ENCODE measurements around the gene SERP2. TPM values are rescaled to one million over a fixed set of nuclear protein-coding genes. Genes with fewer than 3 reads are reported as not detected.

Gene SERP2
- total and polyA plus RNA-seq, 9 of the 15 experiments (the other 6 are each of a cell fraction or from before 2014, with no cell fraction given): 0.13 TPM; not detected in 8

GRCh38 chr13:44347301-44347700 lies 26.3 kb upstream of the SERP2 start:
- no peaks in the 10 kb centered on the region for H3K27me3 ChIP-seq (ENCODE audit: control insufficient read depth in 2 of 2, insufficient read depth in 2 of 2, low read length in 2 of 2)
- no peaks in the 10 kb centered on the region for H3K9me3 ChIP-seq (replicated peaks; ENCODE audit: control insufficient read depth, insufficient read depth, low read depth, low read length)
- DNase-seq (ENCODE audit: extremely low read depth in 1 of 4, low spot score in 3 of 4) (no peak), ATAC-seq (no peak), FAIRE-seq (no peak)
- POLR2A ChIA-PET: interaction anchor here (0.6 to 1.2 kb wide), 2 partner anchors 8 to 16 kb away, joined by 3 to 5 read pairs; no protein-coding TSS in a partner anchor
- no peak overlapping the region for H2AFZ ChIP-seq (ENCODE audit: low read depth, low read length)
- H3K4me2 ChIP-seq (ENCODE audit: insufficient read depth, low read length): no peak overlapping the region
- H3K4me1 ChIP-seq (replicated peaks in 1 of 2; ENCODE audit: control insufficient read depth in 2 of 2, insufficient read depth in 2 of 2, low read length in 2 of 2): peaks cover 0 to 3% of the 10 kb centered on the region in 2 experiments; a peak in 1 of 5 replicates
- CTCF ChIA-PET (ENCODE audit: low intra/inter-chr PET ratio): no interaction called here
- no TSS peak for BruUV-seq (replicated peaks)
- H3K36me3 ChIP-seq (ENCODE audit: control insufficient read depth, insufficient read depth, low read length): no peaks in the 10 kb centered on the region
- no peak overlapping the region for H3K9ac ChIP-seq (ENCODE audit: insufficient read depth in 1 of 2, low read depth in 2 of 2, low read length in 2 of 2)
- in situ Hi-C loops (cut with MboI) (no loop called here), intact Hi-C loops (cut with micrococcal nuclease) (no loop called here)
- H3K79me2 ChIP-seq (ENCODE audit: control insufficient read depth, insufficient read depth, low read length): no peaks in the 10 kb centered on the region
- H3K9me1 ChIP-seq (ENCODE audit: control insufficient read depth, insufficient read depth, low read length): no peaks in the 10 kb centered on the region
- no peaks in the 10 kb centered on the region for H4K20me1 ChIP-seq (replicated peaks; ENCODE audit: control insufficient read depth, insufficient read depth, low read length)
- TF ChIP-seq DIDO1 (tag; IDR thresholded peaks at IDR 0.05; ENCODE audit: low read depth) (no peak), ZBTB9 (CRISPR knock-in tag; IDR thresholded peaks at IDR 0.05) (no peak), ZBTB8A (IDR thresholded peaks at IDR 0.05; ENCODE audit: partially characterized antibody) (no peak), ZNF79 (CRISPR knock-in tag; IDR thresholded peaks at IDR 0.05; ENCODE audit: low read depth) (no peak)
- H3K4me3 ChIP-seq: no peak overlapping the region
- 20% methylated on average over 1 of the region's 2 CpGs for WGBS (ENCODE audit: insufficient coverage, low coverage, missing lambda C conversion rate)
- H3K27ac ChIP-seq (ENCODE audit: extremely low read depth, low read depth, low read length): no peak overlapping the region

GRCh38 chr13:44347949-44348348 lies 25.7 kb upstream of the SERP2 start:
- intact Hi-C loops (cut with micrococcal nuclease): no loop called here

More at GRCh38 chr13:44347949-44348348, 25.7 kb upstream of the SERP2 start:
- Histone ChIP-seq H3K79me2 (ENCODE audit: control insufficient read depth, insufficient read depth, low read length) (no peaks in the 10 kb centered on the region), H3K27me3 (ENCODE audit: control insufficient read depth in 2 of 2, insufficient read depth in 2 of 2, low read length in 2 of 2) (no peaks in the 10 kb centered on the region), H3K9me3 (replicated peaks; ENCODE audit: control insufficient read depth, insufficient read depth, low read depth, low read length) (no peaks in the 10 kb centered on the region), H3K36me3 (ENCODE audit: control insufficient read depth, insufficient read depth, low read length) (no peaks in the 10 kb centered on the region), H3K4me3 (no peak overlapping the region), H4K20me1 (replicated peaks; ENCODE audit: control insufficient read depth, insufficient read depth, low read length) (no peaks in the 10 kb centered on the region), H3K4me2 (ENCODE audit: insufficient read depth, low read length) (no peak overlapping the region), H3K27ac (ENCODE audit: extremely low read depth, low read depth, low read length) (no peak overlapping the region), H3K9ac (ENCODE audit: insufficient read depth in 1 of 2, low read depth in 2 of 2, low read length in 2 of 2) (no peak overlapping the region), H2AFZ (ENCODE audit: low read depth, low read length) (no peak overlapping the region), H3K4me1 (replicated peaks in 1 of 2; ENCODE audit: control insufficient read depth in 2 of 2, insufficient read depth in 2 of 2, low read length in 2 of 2) (peaks cover 0 to 3% of the 10 kb centered on the region in 2 experiments; a peak in 2 of 5 replicates), H3K9me1 (ENCODE audit: control insufficient read depth, insufficient read depth, low read length) (no peaks in the 10 kb centered on the region)
- ChIA-PET CTCF (ENCODE audit: low intra/inter-chr PET ratio) (no interaction called here), POLR2A (no interaction called here)
- 50% methylated on average over 3 of the region's 3 CpGs for WGBS (ENCODE audit: insufficient coverage, low coverage, missing lambda C conversion rate)
- FAIRE-seq (no peak), ATAC-seq (no peak), DNase-seq (ENCODE audit: extremely low read depth in 1 of 4, low spot score in 3 of 4) (no peak)
- in situ Hi-C loops (cut with MboI): no loop called here
- no peak for TF ChIP-seq CCNT2 (IDR thresholded peaks at IDR 0.05; ENCODE audit: borderline replicate concordance, extremely low read depth, insufficient read length, low read depth, low read length)
- TF ChIP-seq SFPQ (IDR thresholded peaks at IDR 0.05; ENCODE audit: low read depth, low read length): no peak
- no TSS peak for BruUV-seq (replicated peaks)

All from K562 (cell line).